GM03348 (cell line): ENCODE measurements around the gene CDC42BPG.
"Not testable (repeated sequence)": the region's sequence is repeated elsewhere in the genome, so short reads cannot be mapped to it uniquely, and the experiment has no call there.

Experiments used
- DNase-seq: peaks from one replicate; pipeline ENCODE4 v3.0.0; 2012; ENCODE audit warnings: low spot score

CDC42BPG gene

DNA sequence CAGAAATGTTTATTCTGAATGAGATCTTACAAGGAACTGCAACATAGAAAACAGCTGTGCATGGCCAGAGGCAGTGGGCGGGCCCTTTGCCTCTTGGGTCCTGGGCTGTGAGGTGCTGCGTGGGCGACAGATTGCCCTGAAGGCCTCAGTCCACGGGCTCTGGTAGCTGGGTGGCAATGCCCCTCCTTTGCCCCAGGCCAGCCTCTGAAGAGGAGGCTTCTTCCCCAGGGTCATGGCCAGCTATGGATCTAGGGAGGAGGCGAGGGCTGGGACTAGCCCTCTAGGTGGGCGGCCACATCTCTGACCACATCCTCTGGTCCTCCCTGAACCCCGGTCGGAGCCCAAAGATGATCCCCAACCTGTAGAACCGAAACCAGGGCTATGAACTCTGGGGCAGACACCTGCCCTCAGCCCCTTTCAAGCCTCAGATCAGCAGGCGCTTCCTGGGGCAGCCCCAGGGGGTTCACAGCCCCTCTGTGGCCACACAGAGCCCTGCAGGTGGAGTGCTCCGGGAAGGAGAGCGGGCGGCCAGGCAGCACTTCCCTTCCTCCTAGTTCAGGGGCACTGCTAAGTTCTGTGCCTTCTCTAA lies 6.6 kb upstream of the CDC42BPG start:
- peak; percentile 39 for DNase-seq

DNA sequence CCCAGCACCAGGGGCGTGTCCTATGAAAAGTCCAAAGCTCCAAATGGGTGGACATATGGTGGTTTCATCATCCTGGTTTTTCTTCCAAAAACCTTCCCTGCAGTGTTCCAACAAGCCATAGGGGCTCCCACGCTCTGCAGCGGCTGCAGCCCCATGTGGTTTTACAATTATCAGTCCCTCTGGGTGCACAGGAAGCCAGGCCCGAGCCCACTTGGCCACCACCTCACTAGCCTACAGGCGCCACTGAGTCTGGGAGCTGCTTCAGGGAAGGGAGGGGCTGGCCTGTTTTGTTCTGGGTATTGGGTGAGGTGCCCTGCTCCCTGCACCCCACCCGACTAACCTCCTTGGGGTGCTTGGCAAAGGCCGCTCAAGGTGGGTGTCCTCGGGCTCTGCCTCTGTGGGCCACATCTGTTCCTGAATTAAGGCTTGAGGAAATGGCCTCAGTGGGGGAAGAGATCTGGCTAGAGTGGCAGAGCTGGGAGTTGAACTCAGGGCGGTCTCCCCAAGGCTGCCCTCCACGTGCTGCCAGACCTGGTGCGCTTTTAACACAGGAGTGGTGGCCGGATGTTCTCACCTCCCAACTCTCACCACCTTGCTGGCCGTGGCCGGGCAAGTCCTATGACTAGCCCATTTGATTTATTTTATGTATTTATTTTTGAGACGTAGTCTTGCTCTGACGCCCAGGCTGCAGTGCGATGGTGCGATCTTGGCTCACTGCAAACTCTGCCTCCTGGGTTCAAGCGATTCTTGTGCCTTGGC lies 5.3 kb upstream of the CDC42BPG start:
- peak; percentile 65 for DNase-seq

DNA sequence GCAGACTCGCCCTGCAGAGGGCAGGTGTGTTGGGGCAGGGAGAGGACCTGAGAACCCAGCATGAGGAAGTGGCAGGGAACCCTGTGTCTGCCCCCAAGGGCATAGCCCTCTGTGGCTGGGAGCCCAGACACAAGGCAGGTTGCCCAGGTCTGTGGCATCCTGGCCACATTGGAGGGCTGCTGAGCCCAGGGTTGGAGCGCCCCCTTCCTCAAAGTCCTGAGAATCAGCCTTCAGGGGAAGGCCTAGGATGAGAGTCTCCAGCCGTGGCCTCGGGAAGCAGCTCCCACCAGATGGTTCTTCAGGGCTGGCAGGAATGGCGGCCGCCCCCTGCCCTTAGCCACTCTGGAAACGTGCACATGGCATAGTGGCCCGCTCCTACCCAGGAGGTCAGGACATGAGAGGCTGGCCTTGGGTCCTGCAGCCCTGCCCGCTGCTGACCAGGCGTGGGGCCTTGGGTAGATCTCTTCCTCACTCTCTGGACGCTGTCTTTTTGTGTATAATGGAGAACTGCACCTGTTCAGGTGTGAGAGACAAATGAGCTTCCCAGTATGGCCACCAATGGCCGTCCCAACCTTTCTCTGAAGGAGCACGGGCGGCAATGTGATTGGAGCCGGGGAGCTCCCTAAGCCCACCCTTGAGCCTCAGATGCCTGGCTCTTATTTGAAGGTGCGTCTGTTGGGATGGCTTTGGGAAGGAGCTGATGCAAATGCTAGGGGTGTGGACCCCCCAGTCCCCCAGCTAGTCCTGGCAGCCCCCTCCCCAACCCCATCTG lies 4.6 kb upstream of the CDC42BPG start:
- DNase-seq = no peak

DNA sequence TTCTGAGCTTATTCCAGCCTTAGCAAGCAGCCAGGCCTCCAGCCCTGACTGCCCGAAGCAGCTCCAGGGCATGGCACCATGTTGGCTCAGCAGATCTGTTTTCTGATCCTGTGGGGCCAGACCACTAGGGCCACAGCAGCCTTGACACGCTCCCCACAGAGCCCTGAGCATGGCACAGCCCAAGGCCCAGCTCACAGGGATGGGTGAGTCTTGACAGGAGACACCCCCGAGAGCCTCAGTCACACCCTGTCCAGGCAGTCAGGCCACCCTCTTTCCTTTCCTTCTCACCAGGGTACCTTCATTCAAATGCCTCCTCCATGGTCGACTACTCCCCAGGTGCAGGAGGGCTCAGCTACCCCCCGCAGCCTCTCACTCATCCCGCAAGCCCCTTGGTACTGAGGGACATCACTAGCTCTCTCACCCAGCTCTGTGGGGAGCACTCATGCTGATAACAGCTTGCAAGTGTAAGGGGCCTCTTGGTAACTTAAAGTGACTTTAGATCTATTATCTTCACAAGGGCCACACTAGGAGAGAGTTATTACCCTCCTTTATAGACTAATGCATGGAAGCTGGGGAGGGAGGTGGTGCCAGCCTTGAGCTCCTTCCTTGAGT lies 3.9 kb upstream of the CDC42BPG start:
- DNase-seq = no peak

DNA sequence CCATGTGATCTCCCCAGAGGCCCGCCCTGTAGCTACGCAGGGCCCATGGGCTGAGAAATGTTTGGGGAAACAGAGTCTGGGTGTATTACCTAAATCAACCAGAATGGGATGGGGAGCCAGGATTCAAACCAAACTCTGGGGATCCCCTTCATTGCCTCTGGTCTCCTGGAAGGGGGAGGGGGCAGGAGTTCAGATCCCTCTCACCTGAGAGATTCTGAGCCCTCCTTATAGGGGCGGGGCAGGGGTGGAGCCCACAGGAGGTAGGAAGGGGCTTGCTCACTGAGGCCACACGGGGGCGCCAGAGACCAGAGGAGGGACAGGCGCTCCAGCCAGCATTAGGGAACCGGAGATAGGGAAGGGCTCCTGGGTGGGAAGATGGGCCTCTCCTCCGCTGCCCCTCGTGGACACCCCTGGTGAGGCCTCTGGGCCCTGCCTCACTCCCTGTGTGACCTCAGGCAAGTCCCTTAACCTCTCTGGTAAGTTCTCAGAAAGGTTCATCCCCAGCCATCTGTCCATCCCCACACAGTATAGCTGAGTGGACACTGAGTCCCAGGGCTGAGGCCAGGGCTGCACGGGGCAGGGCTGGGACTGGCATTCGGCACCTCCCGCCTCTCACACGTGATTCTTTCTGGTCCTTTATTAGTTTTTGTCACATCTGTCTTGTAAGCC lies 2.7 kb upstream of the CDC42BPG start:
- DNase-seq = peak; percentile 95

DNA sequence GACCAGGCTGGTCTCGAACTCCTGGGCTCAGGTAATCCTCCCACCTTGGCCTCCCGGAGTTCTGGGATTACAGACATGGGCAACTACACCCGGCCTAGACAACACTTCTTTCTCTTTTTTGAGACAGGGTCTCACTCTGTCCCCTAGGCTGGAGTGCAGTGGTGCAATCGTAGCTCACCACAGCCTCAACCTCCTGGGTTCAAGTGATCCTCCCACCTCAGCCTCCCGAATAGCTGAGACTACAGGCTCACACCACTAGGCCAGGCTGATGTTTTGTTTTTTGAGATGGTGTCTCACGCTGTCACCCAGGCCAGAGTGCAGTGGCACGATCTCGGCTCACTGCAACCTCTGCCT lies 1.3 kb upstream of the CDC42BPG start:
- DNase-seq = not testable (repeated sequence)

DNA sequence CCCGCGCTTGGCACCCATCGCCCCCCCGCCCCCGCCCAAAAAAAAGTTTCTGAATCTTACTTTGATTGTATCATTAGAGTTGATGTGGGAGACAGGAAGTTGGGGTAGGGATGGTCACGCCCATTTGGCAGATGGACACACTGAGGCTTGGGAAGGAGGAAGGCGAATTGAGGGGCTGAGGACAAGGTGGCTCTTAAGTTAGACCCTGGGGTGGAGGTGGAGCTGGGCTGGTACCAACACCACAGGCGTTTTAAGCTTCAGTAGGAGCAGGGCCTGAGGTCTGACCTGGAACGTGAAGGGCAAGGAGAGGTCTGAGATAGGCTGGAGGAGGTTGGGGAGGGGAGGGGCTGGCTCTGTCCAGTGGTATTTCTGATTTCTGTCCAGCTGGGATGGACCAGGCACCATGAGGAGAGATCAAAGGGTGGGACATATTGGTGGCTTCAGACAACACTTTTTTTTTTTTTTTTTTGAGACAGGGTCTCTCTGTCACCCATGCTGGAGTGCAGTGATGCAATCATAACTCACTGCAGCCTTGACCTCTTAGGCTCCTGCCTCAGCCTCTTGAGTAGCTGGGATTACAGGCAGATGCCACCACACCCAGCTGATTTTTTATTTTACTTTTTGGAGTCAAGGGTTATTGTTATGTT lies 799 bp upstream of the CDC42BPG start:
- DNase-seq = no peak

DNA sequence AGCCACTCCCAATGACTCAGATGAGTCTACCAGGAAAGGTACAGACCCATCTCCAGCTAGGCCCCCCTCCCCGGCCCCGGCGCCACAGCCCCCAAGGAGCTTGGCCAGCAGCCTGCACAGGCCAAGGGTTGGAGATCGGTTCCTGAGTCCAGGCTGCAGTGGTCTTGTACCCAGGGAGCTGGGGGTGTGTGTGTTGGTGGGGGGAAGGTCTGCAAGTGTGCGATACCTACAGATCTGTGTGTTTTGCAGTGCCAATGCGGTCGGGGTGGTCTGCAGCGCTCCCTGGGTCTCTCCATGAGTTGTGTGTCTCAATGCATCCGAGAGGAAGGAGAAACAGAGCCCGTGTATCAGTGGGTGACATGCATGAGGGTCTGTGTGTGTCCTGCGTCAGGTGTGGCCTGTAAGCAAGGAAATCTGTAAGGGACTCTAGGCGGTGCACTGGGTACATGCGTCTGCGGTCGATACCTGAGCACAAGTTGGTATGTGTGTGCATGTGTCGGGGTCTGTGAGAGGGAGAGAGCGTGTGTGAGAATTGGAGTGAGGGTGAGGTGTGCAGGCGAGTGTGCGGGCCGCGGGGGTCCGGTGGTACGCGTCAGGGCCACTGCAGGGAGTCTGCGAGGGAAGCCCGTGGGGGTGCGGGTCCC lies 645 bp downstream of the CDC42BPG start:
- no peak for DNase-seq

DNA sequence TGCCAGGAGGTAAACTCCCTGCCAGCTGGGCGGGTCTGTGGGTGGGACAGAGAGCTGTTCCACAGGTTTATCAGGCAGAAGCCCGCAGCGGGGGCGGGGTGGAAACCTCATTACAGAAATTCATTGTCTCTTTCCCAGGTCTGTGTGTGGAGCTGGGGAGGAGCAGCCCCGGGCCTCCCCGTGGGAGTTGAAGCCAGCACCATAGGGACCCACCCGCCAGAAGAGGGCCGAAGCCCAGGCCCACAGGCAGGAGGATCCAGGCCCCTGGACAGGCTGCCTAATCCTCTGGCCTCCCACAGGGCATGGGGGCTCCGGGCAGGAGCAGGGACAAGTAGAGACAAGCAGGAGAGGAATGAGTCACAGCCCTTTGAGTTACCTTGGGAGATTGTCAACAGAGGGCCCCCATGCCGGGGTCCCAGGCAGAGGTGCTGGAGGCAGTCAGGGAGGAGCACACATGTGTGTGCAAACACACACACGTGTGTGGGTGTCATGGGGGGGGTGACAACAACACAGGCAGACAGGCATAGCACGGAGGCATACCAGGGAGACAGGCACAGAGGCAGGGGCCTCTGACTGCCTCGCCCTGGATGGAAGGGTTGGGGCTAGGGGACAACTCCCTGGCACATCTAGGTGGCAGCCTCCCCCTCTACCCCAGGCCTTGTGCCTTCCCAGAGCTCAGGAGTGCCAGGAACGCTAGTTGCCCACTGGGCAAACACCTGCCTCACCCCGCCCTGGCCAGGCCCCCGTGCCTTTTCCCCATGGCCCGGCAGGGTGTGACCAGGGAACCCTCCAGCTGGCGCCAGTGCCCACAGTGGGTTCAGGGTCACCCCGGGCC lies 1.4 kb downstream of the CDC42BPG start:
- DNase-seq = no peak

DNA sequence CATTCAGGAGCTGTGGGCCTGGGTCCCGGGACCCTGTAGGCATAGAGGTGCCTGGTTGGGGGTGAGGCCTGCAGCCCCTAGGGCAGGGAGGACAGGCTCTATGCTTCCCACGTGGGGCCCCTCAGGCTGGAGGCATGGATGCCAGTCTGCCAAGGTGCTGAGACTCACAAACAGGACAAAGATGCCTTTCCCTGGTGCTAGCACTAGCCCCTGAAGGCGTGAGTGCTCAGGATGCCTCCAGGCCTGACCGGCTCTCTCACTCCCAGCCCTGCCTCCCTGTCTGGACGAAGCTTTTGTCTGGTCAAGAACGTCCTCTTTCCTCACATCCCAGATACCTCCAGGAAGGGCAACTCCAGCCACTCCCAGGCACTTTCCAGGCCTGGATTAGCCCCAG lies 2.1 kb downstream of the CDC42BPG start:
- DNase-seq = no peak

DNA sequence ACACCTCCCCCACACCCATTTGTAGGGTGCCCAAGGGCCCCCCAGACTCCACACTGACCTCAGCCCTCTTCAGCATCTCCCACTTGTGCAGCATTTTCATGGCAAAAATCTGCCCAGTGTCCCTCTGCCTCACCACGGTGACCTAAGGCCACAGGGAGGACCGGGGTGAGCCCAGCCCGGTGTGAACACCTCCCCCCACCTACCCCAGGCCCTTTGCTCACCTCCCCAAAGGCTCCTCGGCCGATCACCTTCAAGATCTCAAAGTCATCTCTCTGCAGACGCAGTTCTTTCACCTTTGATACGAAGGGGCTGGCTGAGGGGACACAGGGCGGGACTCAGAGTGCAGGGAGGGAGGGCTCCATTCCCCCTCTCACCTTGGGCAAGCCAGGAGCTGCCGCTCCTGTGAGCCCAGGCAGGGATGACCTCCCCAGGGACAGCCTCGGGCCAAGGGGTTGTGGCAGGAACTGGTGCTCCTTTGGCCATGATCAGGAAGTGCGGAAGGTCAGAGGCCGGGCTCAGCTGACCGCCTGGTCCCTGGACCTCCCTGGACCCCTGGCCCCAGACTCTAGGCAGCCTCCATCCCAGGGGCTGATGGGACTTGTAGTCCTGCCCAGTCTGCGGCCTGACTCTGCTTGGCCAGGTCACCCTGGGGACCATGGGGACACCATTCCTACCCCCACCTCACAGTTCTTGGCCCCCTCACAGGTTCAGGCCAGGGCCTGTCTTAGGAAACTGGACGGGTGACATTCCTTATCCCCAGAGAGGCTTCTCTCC lies 2.7 kb downstream of the CDC42BPG start:
- DNase-seq = no peak

DNA sequence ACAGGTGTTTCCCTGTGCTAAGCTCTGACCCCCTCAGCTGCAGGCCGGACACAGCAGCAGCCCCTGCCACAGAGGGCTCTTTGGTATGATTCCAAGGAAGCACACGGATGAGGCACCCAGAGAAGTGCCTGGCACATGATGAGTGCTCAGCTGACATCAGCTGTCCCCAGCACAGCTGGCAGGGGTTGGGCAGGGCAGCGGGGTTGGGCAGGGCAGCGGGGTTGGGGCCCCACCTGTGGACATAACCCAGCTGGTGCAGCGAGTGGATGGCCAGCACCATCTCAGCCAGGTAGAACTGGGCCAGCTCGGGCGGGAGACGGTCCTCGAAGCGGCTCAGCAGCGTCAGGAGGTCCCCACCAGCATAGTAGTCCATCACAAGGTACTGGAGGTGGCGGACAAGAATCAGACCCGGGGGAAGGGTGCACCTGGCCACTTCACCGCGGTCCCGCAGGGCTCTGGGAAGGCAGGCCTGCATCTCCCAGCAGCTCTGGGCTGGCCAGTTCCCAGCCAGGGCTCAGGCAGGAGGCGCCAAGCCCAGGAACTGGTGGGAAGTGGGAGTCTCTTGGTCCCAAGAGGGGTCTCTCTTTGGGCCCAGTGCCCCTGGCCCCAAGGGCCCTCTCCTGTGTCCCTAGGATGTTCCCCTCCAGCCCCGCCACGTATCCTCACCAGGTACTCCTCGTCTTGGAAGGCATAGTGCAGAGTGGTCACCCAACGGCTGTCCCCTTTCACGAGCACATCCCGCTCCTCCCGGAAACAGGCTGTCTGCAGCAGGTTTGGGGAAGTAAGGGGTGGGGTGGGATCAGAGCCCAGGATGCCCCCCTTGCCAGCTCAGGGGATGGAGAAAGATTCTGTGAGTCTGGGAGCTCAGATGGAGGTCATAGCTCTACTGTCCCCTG lies 4.3 kb downstream of the CDC42BPG start:
- no peak for DNase-seq

DNA sequence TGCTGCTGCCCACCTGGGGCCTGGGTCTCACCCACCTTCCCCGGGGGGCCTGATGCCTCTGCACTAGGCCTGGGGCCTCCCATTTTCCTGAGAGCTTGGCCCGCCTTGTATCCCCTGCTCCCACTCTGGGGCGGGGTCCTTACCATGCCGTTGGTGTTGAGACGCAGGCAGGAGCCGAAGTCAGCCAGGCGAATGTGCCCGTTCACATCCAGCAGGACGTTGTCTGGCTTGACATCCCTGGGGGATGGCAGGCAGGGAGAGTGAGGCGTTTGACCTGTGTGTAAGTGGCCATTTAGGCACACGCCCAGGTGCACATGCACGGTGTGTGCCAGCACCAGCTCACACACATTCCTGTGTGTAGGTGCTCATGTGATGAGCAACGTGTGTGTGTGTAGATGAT lies 5.1 kb downstream of the CDC42BPG start:
- no peak for DNase-seq

DNA sequence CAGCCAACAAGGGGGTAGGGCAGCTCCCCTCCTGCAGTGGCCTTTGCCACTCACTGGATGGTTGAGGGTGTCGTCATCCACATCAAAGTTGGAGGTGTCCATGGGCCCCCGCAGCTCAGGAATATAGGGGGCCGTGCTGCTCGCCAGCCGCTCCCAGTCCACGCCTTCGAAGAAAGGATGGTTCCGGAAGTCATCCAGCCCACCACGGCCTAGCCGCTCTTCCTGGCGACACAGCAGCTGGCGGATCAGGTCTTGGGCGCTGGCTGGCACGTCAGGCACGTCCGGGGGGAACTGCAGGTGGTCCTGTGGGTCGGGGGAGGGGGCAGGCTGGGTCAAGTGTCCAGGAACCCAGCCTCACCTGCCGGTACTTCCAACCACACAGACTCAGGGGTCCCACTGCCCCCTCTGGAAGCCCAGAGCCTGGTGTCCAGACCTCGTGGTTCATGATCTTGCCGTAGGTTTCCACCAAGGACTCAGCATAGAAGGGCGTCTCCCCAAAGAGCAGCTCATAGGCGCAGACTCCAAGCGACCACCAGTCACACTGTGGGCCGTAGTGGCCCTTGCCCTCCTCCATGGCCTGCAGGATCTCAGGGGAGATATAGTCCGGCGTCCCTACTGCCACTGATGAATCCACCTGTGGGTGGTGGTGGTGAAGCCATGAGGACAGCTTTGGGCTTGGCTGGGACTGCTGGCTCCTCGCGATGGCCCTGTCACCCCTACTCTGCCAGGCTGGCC lies 5.7 kb downstream of the CDC42BPG start:
- no peak for DNase-seq

DNA sequence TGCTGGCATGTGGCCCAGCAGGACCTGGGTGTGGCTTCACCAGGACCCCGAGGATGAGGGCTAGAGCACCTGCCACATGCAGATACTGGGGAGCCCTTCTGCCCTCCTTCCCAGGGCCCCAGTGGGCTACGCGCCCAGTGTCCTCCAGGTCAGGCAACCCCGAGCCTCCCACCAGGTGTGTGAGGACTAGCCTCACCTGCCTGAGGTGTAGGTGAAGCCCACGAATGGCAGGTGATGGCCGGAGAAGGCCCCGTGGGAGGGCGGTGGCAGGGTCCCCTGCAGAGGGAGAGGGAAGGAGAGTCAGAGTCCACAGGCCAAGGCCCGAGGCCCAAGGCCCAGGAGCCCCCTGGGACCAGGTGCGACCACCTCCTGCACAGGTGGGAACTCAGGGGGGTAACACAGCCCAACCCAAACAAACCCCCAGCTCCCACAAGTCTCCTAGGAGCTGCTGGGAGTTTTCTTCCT lies 6.5 kb downstream of the CDC42BPG start:
- no peak for DNase-seq

DNA sequence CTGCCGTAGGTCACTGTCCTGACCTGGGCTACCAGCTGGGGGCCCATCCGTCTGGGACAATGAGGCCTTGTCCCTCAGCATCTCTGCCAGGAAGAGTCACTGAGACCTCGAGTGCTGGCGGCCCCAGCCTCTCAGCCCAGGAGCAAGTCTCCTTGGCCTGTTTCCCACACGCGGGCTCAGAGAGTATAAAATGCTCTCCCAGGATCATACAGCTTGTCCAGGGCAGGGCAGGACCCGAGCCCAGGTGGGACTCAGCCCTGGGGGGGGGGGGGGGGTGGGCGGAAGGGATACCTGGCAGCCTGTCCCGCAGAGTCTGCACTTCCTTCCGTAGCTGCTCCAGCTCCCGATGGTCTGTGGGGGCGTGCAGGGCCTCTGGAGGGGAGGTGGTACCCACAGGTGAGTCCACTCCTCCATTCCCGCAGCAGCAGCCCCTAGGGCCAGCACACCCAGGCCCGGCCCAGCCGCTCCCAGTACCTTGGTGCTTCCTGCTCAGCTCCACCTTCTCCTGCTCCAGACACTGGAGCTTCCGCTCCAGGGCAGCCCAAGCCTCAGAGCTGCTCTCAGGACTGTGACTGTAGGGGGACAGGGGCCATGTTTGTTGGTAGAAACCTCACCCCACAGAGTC lies 7.9 kb downstream of the CDC42BPG start:
- DNase-seq = no peak
